H1 (cell line): ENCODE measurements around the gene ARMC3. TPM values are rescaled to one million over a fixed set of nuclear protein-coding genes. Genes with fewer than 3 reads are reported as not detected.

ENCODE experiments used
- CTCF ChIA-PET: fragments of 300-600 bp; sonication (Branson Sonifier 250); formaldehyde crosslinking; loops from one replicate; lab custom pipeline; 2021; ENCODE audit not compliant: partially characterized antibody; lab: Charles Lee
- POLR2A ChIA-PET: fragments of 300-600 bp; sonication (Branson Sonifier 250); formaldehyde crosslinking; loops from one replicate; lab custom pipeline; 2021; ENCODE audit warnings: inconsistent platforms; ENCODE audit not compliant: partially characterized antibody; lab: Charles Lee
- DNase-seq, 2 experiments: peaks; one replicate each; pipeline versions ENCODE4 v3.0.0 to v3.0.0-alpha.2; 2010 to 2022; ENCODE audit warnings: low spot score in 2 of 2, low read depth in 1 of 2, mixed read lengths in 1 of 2
- FAIRE-seq: peaks from 2 replicates; lab custom pipeline; 2011; peaks lifted over from hg19 to GRCh38; lab: Jason Lieb, UNC
- H2AFZ ChIP-seq: 2 replicates; pipeline ENCODE4 v1.8.1; 2012; ENCODE audit warnings: low read length, inconsistent platforms
- H2AK5ac ChIP-seq: 2 replicates; pipeline ENCODE4 v1.6.1; 2013; ENCODE audit warnings: low read depth, low read length
- H2BK120ac ChIP-seq: replicated peaks from 2 replicates; pipeline ENCODE3; 2013; ENCODE audit warnings: low read depth, low read length, inconsistent platforms
- H2BK12ac ChIP-seq: 2 replicates; pipeline ENCODE4 v1.6.1; 2013; ENCODE audit warnings: low read depth, low read length
- H2BK15ac ChIP-seq: 2 replicates; pipeline ENCODE4 v1.6.1; 2013; ENCODE audit warnings: low read length
- H2BK20ac ChIP-seq: 2 replicates; pipeline ENCODE4 v1.6.1; 2013; ENCODE audit warnings: low read length
- H2BK5ac ChIP-seq: 2 replicates; pipeline ENCODE4 v1.6.1; 2013; ENCODE audit warnings: low read depth, low read length
- H3K14ac ChIP-seq: 2 replicates; pipeline ENCODE4 v1.6.1; 2013; ENCODE audit warnings: inconsistent platforms; ENCODE audit not compliant: insufficient read length
- H3K18ac ChIP-seq: 2 replicates; pipeline ENCODE4 v1.6.1; 2013; ENCODE audit warnings: low read length; ENCODE audit errors: extremely low read depth
- H3K23ac ChIP-seq: 2 replicates; pipeline ENCODE4 v1.6.1; 2013; ENCODE audit warnings: inconsistent platforms; ENCODE audit not compliant: insufficient read length
- H3K23me2 ChIP-seq: 2 replicates; pipeline ENCODE4 v1.6.1; 2013; ENCODE audit warnings: low read depth, low read length
- H3K27ac ChIP-seq: 2 replicates; pipeline ENCODE4 v1.6.1; 2011; ENCODE audit warnings: low read depth, low read length, inconsistent platforms
- H3K27me3 ChIP-seq, 4 experiments: replicated peaks in 1 of 4; 1 replicate in 1 of 4; 2 replicates in 3 of 4; pipeline versions ENCODE4 v1.6.1 to v1.8.1; 2011 to 2013; ENCODE audit warnings: low read length in 3 of 4, mild to moderate bottlenecking in 3 of 4, inconsistent platforms in 2 of 4, mixed read lengths in 2 of 4, moderate library complexity in 1 of 4; ENCODE audit not compliant: control insufficient read depth in 3 of 4, insufficient read depth in 3 of 4; ENCODE audit errors: extremely low read depth in 1 of 4
- H3K36me3 ChIP-seq, 4 experiments: 2 replicates each; pipeline versions ENCODE4 v1.6.1 to v1.8.1; 2011 to 2013; ENCODE audit warnings: mild to moderate bottlenecking in 4 of 4, low read length in 3 of 4, moderate library complexity in 2 of 4, control low read depth in 1 of 4, inconsistent platforms in 1 of 4; ENCODE audit not compliant: insufficient read depth in 4 of 4, control insufficient read depth in 2 of 4
- H3K4ac ChIP-seq: replicated peaks from 2 replicates; pipeline ENCODE3; 2013; ENCODE audit warnings: low read length, low read depth, mixed read lengths, inconsistent platforms; ENCODE audit not compliant: insufficient read length
- H3K4me1 ChIP-seq, 4 experiments: replicated peaks in 1 of 4; 1 replicate in 1 of 4; 2 replicates in 3 of 4; pipeline versions ENCODE4 v1.6.1 to v1.8.1; 2011 to 2013; ENCODE audit warnings: low read length in 3 of 4, inconsistent platforms in 2 of 4, mixed read lengths in 1 of 4; ENCODE audit not compliant: insufficient read depth in 4 of 4, control insufficient read depth in 3 of 4
- H3K4me2 ChIP-seq, 2 experiments: 2 replicates each; pipeline versions ENCODE4 v1.6.1 to v1.8.1; 2011 to 2013; ENCODE audit warnings: low read depth in 2 of 2, low read length in 2 of 2, control low read depth in 1 of 2, inconsistent platforms in 1 of 2, mild to moderate bottlenecking in 1 of 2; ENCODE audit not compliant: insufficient read depth in 1 of 2
- H3K4me3 ChIP-seq, 4 experiments: fragments of 200-600, 300-600 bp in 1 of 4; sonication (generic), shearing (Covaris generic), sonication (Bioruptor Twin) in 1 of 4; 2 replicates each; pipeline versions ENCODE4 v1.5.1 to v1.8.1; 2011 to 2016; ENCODE audit warnings: low read length in 4 of 4, low read depth in 3 of 4, control low read depth in 2 of 4, inconsistent platforms in 2 of 4, mild to moderate bottlenecking in 2 of 4, mixed read lengths in 1 of 4, moderate library complexity in 1 of 4; ENCODE audit not compliant: insufficient read depth in 2 of 4; ENCODE audit errors: extremely low read depth in 1 of 4
- H3K56ac ChIP-seq: replicated peaks from 2 replicates; pipeline ENCODE3; 2013; ENCODE audit warnings: low read depth, mild to moderate bottlenecking, mixed read lengths, low read length, inconsistent platforms; ENCODE audit not compliant: insufficient read length
- H3K79me1 ChIP-seq: 2 replicates; pipeline ENCODE4 v1.6.1; 2013; ENCODE audit warnings: low read depth, low read length, control low read depth
- H3K79me2 ChIP-seq, 2 experiments: 2 replicates each; pipeline versions ENCODE4 v1.6.1 to v1.8.1; 2012 to 2013; ENCODE audit warnings: low read length in 2 of 2, mild to moderate bottlenecking in 2 of 2, inconsistent platforms in 1 of 2; ENCODE audit not compliant: insufficient read depth in 2 of 2, control insufficient read depth in 1 of 2
- H3K9ac ChIP-seq, 4 experiments: replicated peaks in 1 of 4; 1 replicate in 1 of 4; 2 replicates in 3 of 4; pipeline versions ENCODE4 v1.6.1 to v1.8.1; 2011 to 2013; ENCODE audit warnings: low read depth in 3 of 4, low read length in 3 of 4, control low read depth in 2 of 4, mild to moderate bottlenecking in 2 of 4, moderate library complexity in 2 of 4, inconsistent platforms in 1 of 4; ENCODE audit errors: extremely low read depth in 1 of 4
- H3K9me3 ChIP-seq, 2 experiments: 2 replicates each; pipeline versions ENCODE4 v1.6.1 to v1.8.1; 2012 to 2013; ENCODE audit warnings: mild to moderate bottlenecking in 2 of 2, moderate library complexity in 2 of 2, control low read depth in 1 of 2, inconsistent platforms in 1 of 2, low read depth in 1 of 2, low read length in 1 of 2, mixed read lengths in 1 of 2; ENCODE audit not compliant: insufficient read depth in 2 of 2
- H4K20me1 ChIP-seq, 2 experiments: replicated peaks in 1 of 2; 2 replicates each; pipeline versions ENCODE3 to v1.8.1; 2011 to 2013; ENCODE audit warnings: inconsistent platforms in 2 of 2, low read length in 2 of 2, mild to moderate bottlenecking in 1 of 2; ENCODE audit not compliant: insufficient read depth in 2 of 2, control insufficient read depth in 1 of 2
- H4K5ac ChIP-seq: 2 replicates; pipeline ENCODE4 v1.6.1; 2013; ENCODE audit warnings: low read length, low read depth, mixed read lengths, inconsistent platforms; ENCODE audit not compliant: insufficient read length
- H4K8ac ChIP-seq: 2 replicates; pipeline ENCODE4 v1.8.0; 2013; ENCODE audit warnings: mild to moderate bottlenecking, moderate library complexity, low read length, inconsistent platforms; ENCODE audit not compliant: insufficient read depth; ENCODE audit errors: extremely low read depth
- H4K91ac ChIP-seq: replicated peaks from 2 replicates; pipeline ENCODE3; 2013; ENCODE audit warnings: low read length, mixed read lengths, inconsistent platforms; ENCODE audit not compliant: insufficient read length
- EGR1 ChIP-seq: IDR thresholded peaks from 2 replicates; pipeline ENCODE4 v1.6.1; 2011; ENCODE audit warnings: low read depth, low read length, borderline replicate concordance
- PHF8 ChIP-seq: fragments of 200-600 bp; sonication (generic); conservative IDR thresholded peaks from 2 replicates; pipeline ENCODE4 v1.7.1; 2012; ENCODE audit warnings: low read depth, mild to moderate bottlenecking, inconsistent platforms, low read length, moderate library complexity
- RAD21 ChIP-seq, 2 experiments: IDR thresholded peaks in 1 of 2; conservative IDR thresholded peaks in 1 of 2; 2 replicates each; pipeline ENCODE4 v1.6.1; 2011; ENCODE audit warnings: low read depth in 2 of 2, low read length in 2 of 2, improper control_type of control experiment in 1 of 2, inconsistent platforms in 1 of 2, mild to moderate bottlenecking in 1 of 2, moderate library complexity in 1 of 2
- SP4 ChIP-seq: IDR thresholded peaks from 2 replicates; pipeline ENCODE4 v1.6.1; 2012; ENCODE audit warnings: low read length, inconsistent platforms
- polyA plus RNA-seq, 7 experiments: library from polyadenylated mRNA; depleted of rRNA in 3 of 7; stranded (reverse) in 5 of 7; unstranded in 2 of 7; fragments of >200 nt in 5 of 7; fragments of 200-250 nt in 2 of 7; gene quantifications; 1 replicate in 5 of 7; 2 replicates in 1 of 7; 4 replicates in 1 of 7; pipeline versions ENCODE4 v1.2.1 to v1.2.3, GENCODE V29; 2011 to 2013; ENCODE audit warnings: missing spikeins in 2 of 7, mixed read lengths in 2 of 7
- total RNA-seq: library from RNA; stranded (reverse); fragmentation: NEBNext Ultra II Directional; extraction: Animal tissue kit (Norgen Biotek cat#: 25700); gene quantifications from 2 replicates; pipeline ENCODE4 v1.2.1, GENCODE V29; 2021
- TF ChIP-seq, protein P1 (sequence below): IDR thresholded peaks from 2 replicates; pipeline ENCODE4 v1.6.1; 2011; ENCODE audit warnings: low read length, improper control_type of control experiment
- TF ChIP-seq, protein P2 (sequence below), 3 experiments: IDR thresholded peaks; 1 replicate in 2 of 3; 2 replicates in 1 of 3; pipeline versions ENCODE4 v1.5.1 to v1.6.1; 2011; ENCODE audit warnings: low read length in 3 of 3, mild to moderate bottlenecking in 3 of 3, inconsistent platforms in 2 of 3, low read depth in 1 of 3, moderate library complexity in 1 of 3; ENCODE audit not compliant: insufficient read depth in 1 of 3; ENCODE audit errors: control extremely low read depth in 1 of 3

Gene ARMC3
- total and polyA plus RNA-seq, 2 of the 8 experiments (the other 6 are each of a cell fraction or from before 2014, with no cell fraction given) = 0.15 TPM

DNA sequence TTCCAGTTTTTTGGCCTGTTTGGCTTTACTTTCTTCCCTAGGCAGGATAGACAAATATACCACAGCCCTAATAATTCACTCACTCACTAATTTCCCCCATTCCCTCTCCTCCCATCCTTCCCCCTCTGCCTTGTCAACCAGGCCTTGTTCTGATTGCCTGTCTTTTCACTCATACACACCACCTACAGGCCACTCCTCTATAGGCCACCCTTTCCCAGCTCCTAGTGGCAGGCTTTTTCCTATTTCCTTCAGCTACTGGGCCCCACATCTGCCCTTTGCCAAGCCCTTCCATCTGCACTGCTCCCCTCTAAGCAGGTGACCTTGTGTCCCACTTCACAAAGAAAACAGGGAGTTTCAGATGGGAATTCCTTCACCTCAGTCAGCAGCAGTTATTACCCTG, 107.7 kb downstream of the ARMC3 start:
- no peak overlapping the region for H2BK15ac ChIP-seq
- DNase-seq = peak in 1 of 2 experiments; percentile 13
- peak; percentile 32 for FAIRE-seq

More for the DNA sequence above, 107.7 kb downstream of the ARMC3 start:
- Histone ChIP-seq H3K14ac (no peak overlapping the region), H3K4ac (no peak overlapping the region), H3K4me2 (no peak overlapping the region), H3K23ac (no peak overlapping the region), H3K23me2 (no peaks in the 10 kb centered on the region), H3K56ac (no peak overlapping the region), H3K4me3 (no peak overlapping the region), H4K8ac (no peak overlapping the region), H3K4me1 (no peaks in the 10 kb centered on the region), H3K79me2 (no peaks in the 10 kb centered on the region), H4K20me1 (no peaks in the 10 kb centered on the region), H3K18ac (no peak overlapping the region), H3K9me3 (no peaks in the 10 kb centered on the region), H2BK12ac (no peak overlapping the region), H2AK5ac (no peak overlapping the region), H3K27me3 (no peaks in the 10 kb centered on the region), H3K9ac (no peak overlapping the region), H2BK120ac (no peak overlapping the region), H4K5ac (no peak overlapping the region), H2BK5ac (no peak overlapping the region), H3K27ac (no peak overlapping the region), H3K36me3 (no peaks in the 10 kb centered on the region), H3K79me1 (no peaks in the 10 kb centered on the region), H2BK20ac (no peak overlapping the region), H2AFZ (no peak overlapping the region), H4K91ac (no peak overlapping the region)
- CTCF ChIA-PET = interaction anchor here (0.8 to 3.8 kb wide), 11 partner anchors 9 to 677 kb away, joined by 3 to 22 read pairs (median 4); no protein-coding TSS in a partner anchor
- POLR2A ChIA-PET = interaction anchor here (0.6 kb wide), 1 partner anchor 31 kb away, joined by 5 read pairs; no protein-coding TSS in a partner anchor
- TF ChIP-seq, protein P1, sequence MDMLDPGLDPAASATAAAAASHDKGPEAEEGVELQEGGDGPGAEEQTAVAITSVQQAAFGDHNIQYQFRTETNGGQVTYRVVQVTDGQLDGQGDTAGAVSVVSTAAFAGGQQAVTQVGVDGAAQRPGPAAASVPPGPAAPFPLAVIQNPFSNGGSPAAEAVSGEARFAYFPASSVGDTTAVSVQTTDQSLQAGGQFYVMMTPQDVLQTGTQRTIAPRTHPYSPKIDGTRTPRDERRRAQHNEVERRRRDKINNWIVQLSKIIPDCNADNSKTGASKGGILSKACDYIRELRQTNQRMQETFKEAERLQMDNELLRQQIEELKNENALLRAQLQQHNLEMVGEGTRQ = no peak
- TF ChIP-seq SP4 (no peak), PHF8 (no peak), EGR1 (no peak), RAD21 (IDR thresholded peaks at IDR 0.05 in 1 of 2, conservative IDR thresholded peaks at IDR 0.05 in 1 of 2; ENCODE audit: low read depth in 2 of 2, low read length in 2 of 2) (peak; percentile 54 to 67)
- TF ChIP-seq, protein P2, sequence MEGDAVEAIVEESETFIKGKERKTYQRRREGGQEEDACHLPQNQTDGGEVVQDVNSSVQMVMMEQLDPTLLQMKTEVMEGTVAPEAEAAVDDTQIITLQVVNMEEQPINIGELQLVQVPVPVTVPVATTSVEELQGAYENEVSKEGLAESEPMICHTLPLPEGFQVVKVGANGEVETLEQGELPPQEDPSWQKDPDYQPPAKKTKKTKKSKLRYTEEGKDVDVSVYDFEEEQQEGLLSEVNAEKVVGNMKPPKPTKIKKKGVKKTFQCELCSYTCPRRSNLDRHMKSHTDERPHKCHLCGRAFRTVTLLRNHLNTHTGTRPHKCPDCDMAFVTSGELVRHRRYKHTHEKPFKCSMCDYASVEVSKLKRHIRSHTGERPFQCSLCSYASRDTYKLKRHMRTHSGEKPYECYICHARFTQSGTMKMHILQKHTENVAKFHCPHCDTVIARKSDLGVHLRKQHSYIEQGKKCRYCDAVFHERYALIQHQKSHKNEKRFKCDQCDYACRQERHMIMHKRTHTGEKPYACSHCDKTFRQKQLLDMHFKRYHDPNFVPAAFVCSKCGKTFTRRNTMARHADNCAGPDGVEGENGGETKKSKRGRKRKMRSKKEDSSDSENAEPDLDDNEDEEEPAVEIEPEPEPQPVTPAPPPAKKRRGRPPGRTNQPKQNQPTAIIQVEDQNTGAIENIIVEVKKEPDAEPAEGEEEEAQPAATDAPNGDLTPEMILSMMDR (IDR thresholded peaks at IDR 0.05; ENCODE audit: control extremely low read depth in 1 of 3, insufficient read depth in 1 of 3, low read depth in 1 of 3, low read length in 3 of 3) = peak; percentile 45 to 96 (median 75)
